K562 (cell line): ENCODE measurements around the gene PNPLA7. TPM values are rescaled to one million over a fixed set of nuclear protein-coding genes. Genes with fewer than 3 reads are reported as not detected.
A peak's percentile ranks its signal among the peaks of the same experiment; 100 is the strongest.

Source experiments
- ATAC-seq: fragments of 200-7000 bp; cut with Tn5 transposase; 3 replicates; pipeline ENCODE4 v1.9.1; 2020; ENCODE audit warnings: moderate library complexity
- BruUV-seq: library from RNA; stranded (reverse); fragments of 400-500 nt; replicated peaks from 2 replicates; lab custom pipeline; 2021; lab: Mats Ljungman, UMichigan
- CTCF ChIA-PET: fragments of 300-600 bp; formaldehyde crosslinking; extraction: SDS; loops from one replicate; lab custom pipeline; 2021; ENCODE audit warnings: low intra/inter-chr PET ratio; lab: Yijun Ruan, JAX
- POLR2A ChIA-PET: fragments of 300-600, 350-650 bp; sonication (Branson Sonifier 250); formaldehyde crosslinking; extraction: SDS; loops from one replicate; lab custom pipeline; 2021; ENCODE audit warnings: antibody characterized with exemption, inconsistent platforms; lab: Yijun Ruan, JAX
- DNase-seq, 4 experiments: peaks; one replicate each; pipeline versions ENCODE4 v3.0.0 to v3.0.0-alpha.2; 2011 to 2018; ENCODE audit warnings: low spot score in 3 of 4, mixed read lengths in 3 of 4; ENCODE audit errors: extremely low read depth in 1 of 4
- FAIRE-seq: peaks from 2 replicates; lab custom pipeline; 2011; peaks lifted over from hg19 to GRCh38; lab: Jason Lieb, UNC
- H2AFZ ChIP-seq: 2 replicates; pipeline ENCODE4 v1.6.0; 2011; ENCODE audit warnings: low read depth, low read length, control low read depth, inconsistent platforms
- H3K27ac ChIP-seq: fragments of 200-600 bp; 3 replicates; pipeline ENCODE4 v1.8.0; 2011; ENCODE audit warnings: low read depth, mild to moderate bottlenecking, control low read depth, inconsistent platforms, low read length, moderate library complexity, mixed read lengths; ENCODE audit errors: extremely low read depth
- H3K27me3 ChIP-seq, 2 experiments: fragments of 300-600 bp in 1 of 2; 2 replicates in 1 of 2; 3 replicates in 1 of 2; pipeline versions ENCODE4 v1.6.0 to v1.8.0; 2011; ENCODE audit warnings: inconsistent platforms in 2 of 2, low read length in 2 of 2, mild to moderate bottlenecking in 1 of 2, mixed read lengths in 1 of 2, moderate library complexity in 1 of 2; ENCODE audit not compliant: control insufficient read depth in 2 of 2, insufficient read depth in 2 of 2
- H3K36me3 ChIP-seq: fragments of 300-600 bp; 3 replicates; pipeline ENCODE4 v1.8.0; 2011; ENCODE audit warnings: mild to moderate bottlenecking, low read length, inconsistent platforms; ENCODE audit not compliant: control insufficient read depth, insufficient read depth
- H3K4me1 ChIP-seq, 2 experiments: fragments of 200-600 bp in 1 of 2; replicated peaks in 1 of 2; 2 replicates in 1 of 2; 3 replicates in 1 of 2; pipeline versions ENCODE4 v1.5.1 to v1.8.0; 2011; ENCODE audit warnings: inconsistent platforms in 2 of 2, low read length in 2 of 2, mild to moderate bottlenecking in 1 of 2, mixed read lengths in 1 of 2, moderate library complexity in 1 of 2; ENCODE audit not compliant: control insufficient read depth in 2 of 2, insufficient read depth in 2 of 2
- H3K4me2 ChIP-seq: 2 replicates; pipeline ENCODE4 v1.6.1; 2011; ENCODE audit warnings: low read length, control low read depth, inconsistent platforms, mixed read lengths; ENCODE audit not compliant: insufficient read depth
- H3K4me3 ChIP-seq: fragments of 200-600 bp; sonication (generic), shearing (Covaris generic); 2 replicates; pipeline ENCODE4 v1.5.1; 2016; ENCODE audit warnings: control low read depth, inconsistent platforms
- H3K79me2 ChIP-seq: fragments of 200-600 bp; 3 replicates; pipeline ENCODE4 v1.8.0; 2011; ENCODE audit warnings: low read length, inconsistent platforms; ENCODE audit not compliant: control insufficient read depth, insufficient read depth
- H3K9ac ChIP-seq, 2 experiments: 2 replicates each; pipeline versions ENCODE4 v1.6.0 to v1.6.1; 2011; ENCODE audit warnings: low read depth in 2 of 2, low read length in 2 of 2, control low read depth in 1 of 2, inconsistent platforms in 1 of 2, mild to moderate bottlenecking in 1 of 2, mixed read lengths in 1 of 2; ENCODE audit not compliant: insufficient read depth in 1 of 2
- H3K9me1 ChIP-seq: one replicate; pipeline ENCODE4 v1.6.0; 2011; ENCODE audit warnings: inconsistent platforms, mild to moderate bottlenecking, low read length, moderate library complexity; ENCODE audit not compliant: control insufficient read depth, insufficient read depth
- H3K9me3 ChIP-seq: replicated peaks from 2 replicates; pipeline ENCODE4 v1.5.1; 2011; ENCODE audit warnings: low read depth, low read length, inconsistent platforms; ENCODE audit not compliant: control insufficient read depth, insufficient read depth
- H4K20me1 ChIP-seq: replicated peaks from 2 replicates; pipeline ENCODE4 v1.6.1; 2011; ENCODE audit warnings: low read length, inconsistent platforms, mixed read lengths; ENCODE audit not compliant: control insufficient read depth, insufficient read depth
- BRF1 ChIP-seq: IDR thresholded peaks from 3 replicates; pipeline ENCODE4 v1.6.1; 2011; ENCODE audit warnings: borderline replicate concordance, mild to moderate bottlenecking; ENCODE audit not compliant: insufficient read length; ENCODE audit errors: extremely low read depth
- CXXC5 ChIP-seq: fragments of 250-450 bp; sonication (Bioruptor Pico); IDR thresholded peaks from 2 replicates; pipeline ENCODE4 v1.8.0; 2022; ENCODE audit warnings: inconsistent platforms, mild to moderate bottlenecking, moderate library complexity
- DNMT1 ChIP-seq: fragments of 450-650 bp; IDR thresholded peaks from 2 replicates; pipeline ENCODE4 v1.6.1; 2016; ENCODE audit warnings: antibody characterized with exemption, mild to moderate bottlenecking
- EP400 ChIP-seq: fragments of 450-650 bp; IDR thresholded peaks from 2 replicates; pipeline ENCODE4 v1.6.1; 2017; ENCODE audit warnings: antibody characterized with exemption, mild to moderate bottlenecking, moderate library complexity
- GMEB1 ChIP-seq: fragments of 250-450 bp; sonication (Bioruptor Pico); IDR thresholded peaks from 2 replicates; pipeline ENCODE4 v1.4.0; 2020; ENCODE audit warnings: mild to moderate bottlenecking
- GTF2E2 ChIP-seq: fragments of 200-800 bp; sonication (Bioruptor generic); IDR thresholded peaks from 2 replicates; pipeline ENCODE4 v1.6.1; 2016; ENCODE audit warnings: missing genetic modification characterization, missing compliant biosample characterization
- IRF2 ChIP-seq: sonication (generic); formaldehyde crosslinking; IDR thresholded peaks from 2 replicates; pipeline ENCODE4 v1.8.1; 2022; ENCODE audit warnings: mild to moderate bottlenecking, missing genetic modification reagents
- KDM4B ChIP-seq, 2 experiments: fragments of 450-650 bp in 1 of 2; sonication (generic) in 1 of 2; IDR thresholded peaks; 2 replicates each; pipeline ENCODE4 v1.6.1; 2016 to 2017; ENCODE audit warnings: borderline replicate concordance in 2 of 2, antibody characterized with exemption in 1 of 2, low read depth in 1 of 2, mild to moderate bottlenecking in 1 of 2
- NONO ChIP-seq, 2 experiments: fragments of 200-400 bp in 1 of 2; fragments of 450-650 bp in 1 of 2; formaldehyde crosslinking in 1 of 2; IDR thresholded peaks; 2 replicates each; pipeline ENCODE4 v1.6.1; 2017; ENCODE audit warnings: low read depth in 2 of 2, mild to moderate bottlenecking in 2 of 2, moderate library complexity in 2 of 2, low read length in 1 of 2
- PHTF2 ChIP-seq: fragments of 250-450 bp; sonication (Bioruptor Pico); IDR thresholded peaks from 2 replicates; pipeline ENCODE4 v1.5.0; 2021; ENCODE audit warnings: mild to moderate bottlenecking
- SMARCC2 ChIP-seq: fragments of 450-650 bp; IDR thresholded peaks from 2 replicates; pipeline ENCODE4 v1.6.1; 2017; ENCODE audit warnings: antibody characterized with exemption, moderate library complexity, mild to moderate bottlenecking, low read depth
- SP1 ChIP-seq: sonication (generic); formaldehyde crosslinking; IDR thresholded peaks from 2 replicates; pipeline ENCODE4 v1.8.1; 2022; ENCODE audit warnings: mild to moderate bottlenecking, missing genetic modification reagents
- TCF3 ChIP-seq: sonication (generic); formaldehyde crosslinking; IDR thresholded peaks from 2 replicates; pipeline ENCODE4 v1.4.0; 2020; ENCODE audit warnings: mild to moderate bottlenecking, missing genetic modification reagents
- ZNF140 ChIP-seq: fragments of 250-450 bp; sonication (Bioruptor Pico); IDR thresholded peaks from 2 replicates; pipeline ENCODE4 v1.8.0; 2021; ENCODE audit warnings: moderate library complexity, mild to moderate bottlenecking, inconsistent platforms
- WGBS: fragments of 100-300 bp; shearing (Covaris generic); methylation state at CpG from one replicate; pipeline ENCODE4 v1.1.6; 2016; ENCODE audit warnings: low coverage, mixed read lengths; ENCODE audit not compliant: insufficient coverage; ENCODE audit errors: missing lambda C conversion rate; 5-methylcytosine and 5-hydroxymethylcytosine counted together
- in situ Hi-C: fragments of 300-500 bp; cut with MboI; formaldehyde crosslinking; loops from 4 replicates; pipeline ENCODE4 v1.15.0; 2018; ENCODE audit warnings: inconsistent platforms, mixed read lengths
- intact Hi-C: fragments of 100-400 bp; cut with micrococcal nuclease; formaldehyde crosslinking; loops from 2 replicates; pipeline ENCODE4 v1.14.2; 2022
- polyA plus RNA-seq, 8 experiments: library from polyadenylated mRNA; depleted of rRNA in 4 of 8; stranded (reverse) in 5 of 8; unstranded in 3 of 8; fragments of >200 nt; fragmentation: Nextera tagmentation in 2 of 8; fragmentation: Illumina TruSeq in 1 of 8; extraction: Ambion mirVana in 2 of 8; extraction: Trizol in 1 of 8; gene quantifications; 2 replicates each; pipeline versions ENCODE4 v1.2.1 to v1.2.3, GENCODE V29; 2011 to 2014; ENCODE audit warnings: inconsistent platforms in 1 of 8, missing spikeins in 1 of 8
- total RNA-seq, 7 experiments: library from RNA; depleted of rRNA in 6 of 7; stranded (reverse); fragments of >200 nt in 6 of 7; fragmentation: Illumina TruSeq in 2 of 7; extraction: Trizol in 2 of 7; gene quantifications; 2 replicates each; pipeline versions ENCODE4 v1.2.1 to v1.2.3, GENCODE V29; 2011 to 2021; ENCODE audit warnings: low replicate concordance in 1 of 7
- TF ChIP-seq, protein P1 (sequence below): sonication (generic); formaldehyde crosslinking; IDR thresholded peaks from 2 replicates; pipeline ENCODE4 v1.8.0; 2022; ENCODE audit warnings: missing genetic modification reagents, mild to moderate bottlenecking, moderate library complexity, borderline replicate concordance
- TF ChIP-seq, protein P2 (sequence below): fragments of 250-450 bp; sonication (Bioruptor Pico); IDR thresholded peaks from 2 replicates; pipeline ENCODE4 v1.9.0; 2021; ENCODE audit warnings: mild to moderate bottlenecking

The PNPLA7 gene
- total and polyA plus RNA-seq, 9 of the 15 experiments (the other 6 are each of a cell fraction or from before 2014, with no cell fraction given), result 0.01 to 0.85 (median 0.19) TPM; not detected in 1

- no peaks in the 10 kb centered on the region for H4K20me1 ChIP-seq
- H3K4me3 ChIP-seq, result peak overlapping the region; percentile 97
- H3K9ac ChIP-seq, result peak overlapping the region; percentile 80 to 95
- H3K27ac ChIP-seq, result peak overlapping the region; percentile 53
- intact Hi-C loops, result loop anchor here (10.0 kb wide), 1 partner anchor 117 kb away; the partner anchor contains the start of gene NRARP
- ATAC-seq (no peak), DNase-seq (no peak), FAIRE-seq (no peak)
- WGBS, result 4% methylated on average over 11 of the region's 11 CpGs
- H3K9me3 ChIP-seq, result no peaks in the 10 kb centered on the region
- H3K27me3 ChIP-seq, result no peaks in the 10 kb centered on the region
- H3K79me2 ChIP-seq, result peaks cover 43% of the 10 kb centered on the region
- peak; percentile 14; the same call in 1 of the 2 replicates for TF ChIP-seq GTF2E2 (tag)
- TF ChIP-seq BRF1, result no peak
- no peak for TF ChIP-seq SP1
- TF ChIP-seq, protein P1, sequence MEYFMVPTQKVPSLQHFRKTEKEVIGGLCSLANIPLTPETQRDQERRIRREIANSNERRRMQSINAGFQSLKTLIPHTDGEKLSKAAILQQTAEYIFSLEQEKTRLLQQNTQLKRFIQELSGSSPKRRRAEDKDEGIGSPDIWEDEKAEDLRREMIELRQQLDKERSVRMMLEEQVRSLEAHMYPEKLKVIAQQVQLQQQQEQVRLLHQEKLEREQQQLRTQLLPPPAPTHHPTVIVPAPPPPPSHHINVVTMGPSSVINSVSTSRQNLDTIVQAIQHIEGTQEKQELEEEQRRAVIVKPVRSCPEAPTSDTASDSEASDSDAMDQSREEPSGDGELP (CRISPR knock-in tag), result 0 out of 2 replicates have a peak, but pooled peaks have one; percentile 10
- no peak for TF ChIP-seq PHTF2 (CRISPR knock-in tag)
- no peak for TF ChIP-seq CXXC5 (CRISPR knock-in tag)
- no peak for TF ChIP-seq ZNF140 (CRISPR knock-in tag)
- TF ChIP-seq KDM4B (IDR thresholded peaks at IDR 0.05; ENCODE audit: borderline replicate concordance in 2 of 2, low read depth in 1 of 2), result no peak
- TF ChIP-seq DNMT1, result no peak
- no peak for TF ChIP-seq GMEB1 (CRISPR knock-in tag)
- TF ChIP-seq, protein P2, sequence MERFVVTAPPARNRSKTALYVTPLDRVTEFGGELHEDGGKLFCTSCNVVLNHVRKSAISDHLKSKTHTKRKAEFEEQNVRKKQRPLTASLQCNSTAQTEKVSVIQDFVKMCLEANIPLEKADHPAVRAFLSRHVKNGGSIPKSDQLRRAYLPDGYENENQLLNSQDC, result no peak
- 0 out of 2 replicates have a peak, but pooled peaks have one; percentile 13 for TF ChIP-seq EP400
- 0 out of 2 replicates have a peak, but pooled peaks have one; percentile 20 for TF ChIP-seq SMARCC2
- TF ChIP-seq IRF2 (CRISPR knock-in tag), result no peak
- TF ChIP-seq NONO (IDR thresholded peaks at IDR 0.05; ENCODE audit: low read depth in 2 of 2, low read length in 1 of 2), result no peak
- 0 out of 2 replicates have a peak, but pooled peaks have one; percentile 9 for TF ChIP-seq TCF3
- TSS peak; percentile 65 for BruUV-seq
- H3K36me3 ChIP-seq, result peaks cover 5% of the 10 kb centered on the region; the same call in 1 of the 3 replicates
- ChIA-PET POLR2A (interaction anchor here (0.6 to 1.8 kb wide), 4 partner anchors 9 to 717 kb away, joined by 3 to 8 read pairs (median 3); no protein-coding TSS in a partner anchor), CTCF (no interaction called here)
- H3K4me2 ChIP-seq, result peak overlapping the region; percentile 94
- H3K4me1 ChIP-seq, result peaks cover 35 to 49% of the 10 kb centered on the region in 2 experiments
- in situ Hi-C loops, result no loop called here
- no peaks in the 10 kb centered on the region for H3K9me1 ChIP-seq
- peak overlapping the region; percentile 66 for H2AFZ ChIP-seq
These were observed 128.2 kb downstream of the PNPLA7 start for GRCh38 chr9:137421838-137422603.
